A172 (cell line): ENCODE data around the gene EML5. TPM values are rescaled to one million over a fixed set of nuclear protein-coding genes. Genes with fewer than 3 reads are reported as not detected.
A peak's percentile ranks its signal among the peaks of the same experiment; 100 is the strongest.

Experiments
- DNase-seq: peaks from one replicate; pipeline ENCODE4 v3.0.0-alpha.2; 2015; ENCODE audit warnings: low spot score
- total RNA-seq: library from RNA; depleted of rRNA; stranded (reverse); fragments of >200 nt; shearing (Covaris generic); gene quantifications from 2 replicates; pipeline ENCODE4 v1.2.3, GENCODE V29; 2014; rRNA removed

The EML5 gene
- total RNA-seq, 1 experiment from 2014 or later: 0.34 TPM

GRCh38 chr14:88562831-88563686 lies 229.7 kb downstream of the EML5 start, which contains the start of gene ZC3H14:
TSS of gene ZC3H14 (plus strand) at chr14:88563037. CDS start at chr14:88563134, 97 bp downstream.
- peak; percentile 59 for DNase-seq

GRCh38 chr14:88562532-88562830 lies 230.3 kb downstream of the EML5 start:
- no peak for DNase-seq

Other genes starting within 250 kb of the EML5 start
- 5.3 and 10.1 TPM in 2 replicates for gene PTPN21, start 237.9 kb downstream of the EML5 start, total RNA-seq
- gene ZC3H14, start 229.9 kb downstream of the EML5 start, total RNA-seq: 55.9 and 73.3 TPM in 2 replicates
- gene TTC8, start 31.7 kb upstream of the EML5 start, total RNA-seq: 19.2 and 20.3 TPM in 2 replicates